MM.1S (cell line): ENCODE measurements around the gene TOLLIP.

Experiments
- EZH2 ChIP-seq: fragments of 300-600 bp; sonication (generic); optimal IDR thresholded peaks from 2 replicates; pipeline ENCODE3; 2017; ENCODE audit warnings: low read depth, mild to moderate bottlenecking, antibody characterized with exemption, low read length, mixed read lengths
- TF ChIP-seq, protein P1 (sequence below): fragments of 300-600 bp; sonication (generic); IDR thresholded peaks from 2 replicates; pipeline ENCODE4 v1.5.1; 2016; ENCODE audit warnings: antibody characterized with exemption, low read length, mixed read lengths

DNA sequence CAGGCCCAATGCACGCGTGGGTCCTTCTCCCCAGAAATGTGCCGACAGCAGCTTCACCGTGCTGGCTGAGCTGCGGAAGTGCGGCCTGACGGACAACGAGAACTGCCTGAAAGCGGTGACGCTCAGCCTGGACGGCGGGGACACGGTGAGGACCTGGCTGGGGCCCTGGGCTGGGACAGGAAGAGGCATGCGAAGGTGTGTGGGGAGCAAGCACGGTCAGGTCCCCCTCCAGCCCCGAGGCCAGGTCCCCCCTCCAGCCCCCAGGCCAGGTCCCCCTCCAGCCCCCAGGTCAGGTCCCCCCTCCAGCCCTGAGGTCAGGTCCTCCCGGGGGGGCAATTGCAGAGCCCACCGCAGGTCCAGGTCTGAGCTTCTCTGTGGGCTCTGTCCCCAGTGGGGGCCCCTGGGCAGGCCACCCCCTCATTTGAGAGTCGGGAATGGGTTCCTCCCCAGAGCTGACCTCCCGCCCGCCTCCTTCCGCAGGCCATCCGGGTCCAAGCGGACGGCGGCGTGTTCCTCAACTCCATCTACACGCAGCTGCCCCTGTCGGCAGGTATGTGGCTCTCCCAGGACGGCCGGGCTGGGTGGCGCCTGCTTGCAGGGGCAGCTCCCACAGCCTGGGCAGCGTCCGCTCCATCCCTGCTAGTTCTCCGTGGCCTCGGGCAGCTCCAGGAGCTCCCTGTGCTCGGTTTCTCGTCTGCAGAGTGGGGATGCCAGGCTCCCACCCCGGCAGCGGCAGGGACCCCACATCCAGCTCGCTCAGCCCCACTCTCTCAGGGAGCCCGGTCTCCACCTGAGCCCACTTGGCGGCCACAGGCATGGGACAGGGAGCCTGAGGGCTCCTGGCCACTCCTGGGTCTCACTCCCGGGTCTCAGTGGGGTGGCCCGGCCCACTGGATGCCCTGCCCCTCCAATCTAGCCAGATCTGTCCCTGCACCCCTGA is 78.7 kb downstream of the TOLLIP start:
- TF ChIP-seq, protein P1, sequence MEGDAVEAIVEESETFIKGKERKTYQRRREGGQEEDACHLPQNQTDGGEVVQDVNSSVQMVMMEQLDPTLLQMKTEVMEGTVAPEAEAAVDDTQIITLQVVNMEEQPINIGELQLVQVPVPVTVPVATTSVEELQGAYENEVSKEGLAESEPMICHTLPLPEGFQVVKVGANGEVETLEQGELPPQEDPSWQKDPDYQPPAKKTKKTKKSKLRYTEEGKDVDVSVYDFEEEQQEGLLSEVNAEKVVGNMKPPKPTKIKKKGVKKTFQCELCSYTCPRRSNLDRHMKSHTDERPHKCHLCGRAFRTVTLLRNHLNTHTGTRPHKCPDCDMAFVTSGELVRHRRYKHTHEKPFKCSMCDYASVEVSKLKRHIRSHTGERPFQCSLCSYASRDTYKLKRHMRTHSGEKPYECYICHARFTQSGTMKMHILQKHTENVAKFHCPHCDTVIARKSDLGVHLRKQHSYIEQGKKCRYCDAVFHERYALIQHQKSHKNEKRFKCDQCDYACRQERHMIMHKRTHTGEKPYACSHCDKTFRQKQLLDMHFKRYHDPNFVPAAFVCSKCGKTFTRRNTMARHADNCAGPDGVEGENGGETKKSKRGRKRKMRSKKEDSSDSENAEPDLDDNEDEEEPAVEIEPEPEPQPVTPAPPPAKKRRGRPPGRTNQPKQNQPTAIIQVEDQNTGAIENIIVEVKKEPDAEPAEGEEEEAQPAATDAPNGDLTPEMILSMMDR = no peak
- no peak for TF ChIP-seq EZH2
